GM12875 (cell line): ENCODE measurements around the gene WASL.

Experiments used
- H3K4me3 ChIP-seq: one replicate; pipeline ENCODE4 v1.5.1; 2011; ENCODE audit warnings: low read depth, low read length, control low read depth
- TF ChIP-seq, protein P1 (sequence below): IDR thresholded peaks from 2 replicates; pipeline ENCODE4 v1.5.1; 2011; ENCODE audit warnings: low read depth, mild to moderate bottlenecking, control low read depth, inconsistent platforms, low read length, moderate library complexity, borderline replicate concordance; ENCODE audit not compliant: insufficient read depth

WASL gene

DNA sequence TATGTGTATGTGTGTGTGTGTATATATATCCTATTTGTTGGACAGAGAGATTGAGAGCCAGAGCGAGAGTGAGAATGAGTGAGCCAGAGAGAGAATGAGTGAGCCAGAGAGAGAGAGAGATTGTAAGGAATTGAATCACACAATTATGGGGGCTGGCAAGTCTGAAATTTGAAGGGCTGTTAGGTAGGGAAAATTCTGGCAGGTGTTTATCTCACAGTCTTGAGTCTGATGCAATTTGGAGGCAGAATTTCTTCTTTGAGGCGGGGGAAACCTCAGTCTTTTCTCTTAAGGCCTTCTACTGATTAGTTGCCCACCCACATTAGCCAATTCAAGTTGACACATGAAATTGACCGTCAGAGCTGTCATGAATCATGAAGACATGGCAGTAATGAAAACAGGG lies 41.0 kb upstream of the WASL start:
- TF ChIP-seq, protein P1, sequence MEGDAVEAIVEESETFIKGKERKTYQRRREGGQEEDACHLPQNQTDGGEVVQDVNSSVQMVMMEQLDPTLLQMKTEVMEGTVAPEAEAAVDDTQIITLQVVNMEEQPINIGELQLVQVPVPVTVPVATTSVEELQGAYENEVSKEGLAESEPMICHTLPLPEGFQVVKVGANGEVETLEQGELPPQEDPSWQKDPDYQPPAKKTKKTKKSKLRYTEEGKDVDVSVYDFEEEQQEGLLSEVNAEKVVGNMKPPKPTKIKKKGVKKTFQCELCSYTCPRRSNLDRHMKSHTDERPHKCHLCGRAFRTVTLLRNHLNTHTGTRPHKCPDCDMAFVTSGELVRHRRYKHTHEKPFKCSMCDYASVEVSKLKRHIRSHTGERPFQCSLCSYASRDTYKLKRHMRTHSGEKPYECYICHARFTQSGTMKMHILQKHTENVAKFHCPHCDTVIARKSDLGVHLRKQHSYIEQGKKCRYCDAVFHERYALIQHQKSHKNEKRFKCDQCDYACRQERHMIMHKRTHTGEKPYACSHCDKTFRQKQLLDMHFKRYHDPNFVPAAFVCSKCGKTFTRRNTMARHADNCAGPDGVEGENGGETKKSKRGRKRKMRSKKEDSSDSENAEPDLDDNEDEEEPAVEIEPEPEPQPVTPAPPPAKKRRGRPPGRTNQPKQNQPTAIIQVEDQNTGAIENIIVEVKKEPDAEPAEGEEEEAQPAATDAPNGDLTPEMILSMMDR, result no peak
- H3K4me3 ChIP-seq, result no peak overlapping the region

DNA sequence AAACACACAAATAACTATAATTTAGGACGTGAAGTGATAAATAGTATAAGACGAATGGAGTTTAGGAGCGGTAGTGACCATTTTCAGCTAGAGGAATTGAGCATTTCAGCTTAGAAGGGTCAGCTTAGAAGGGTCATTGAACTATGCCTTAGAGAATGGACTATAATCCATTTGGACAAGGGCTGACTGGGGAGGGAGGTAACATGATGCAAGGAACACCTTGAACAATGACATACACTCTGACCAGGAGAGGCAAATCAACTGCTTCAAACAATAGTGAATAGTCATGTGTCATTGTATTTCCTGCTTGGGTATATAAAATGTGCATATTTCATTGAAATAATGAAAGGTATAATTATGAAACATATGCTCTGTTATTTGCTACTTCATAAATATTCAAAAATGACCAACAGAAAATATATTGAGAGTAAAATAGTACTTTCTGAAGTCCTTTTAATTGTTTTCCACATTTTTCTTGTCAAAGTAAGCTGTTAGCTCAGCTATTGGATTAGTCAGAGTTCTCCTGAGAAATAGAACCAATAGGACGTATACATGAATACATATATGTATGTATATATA lies 40.5 kb upstream of the WASL start:
- no peak overlapping the region for H3K4me3 ChIP-seq
- TF ChIP-seq, protein P1, result no peak

DNA sequence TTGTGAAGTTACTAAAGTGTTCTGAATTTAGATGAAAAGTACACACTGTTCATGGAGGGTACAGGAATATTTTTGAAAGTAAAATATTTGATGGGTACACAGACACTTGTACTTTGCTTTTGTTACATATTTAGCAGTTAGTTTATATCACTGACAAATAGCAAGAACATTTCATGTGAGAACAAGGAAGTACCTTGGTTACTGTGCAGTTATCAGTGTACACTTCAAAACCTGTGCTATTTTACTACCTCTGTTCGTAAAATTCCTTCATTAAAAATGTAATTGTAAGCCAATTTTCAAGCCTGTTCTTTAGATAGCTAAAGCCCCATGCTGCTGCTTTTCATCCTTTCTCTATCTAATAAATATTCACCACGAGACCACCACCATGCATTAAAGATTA lies 39.8 kb upstream of the WASL start:
- TF ChIP-seq, protein P1, result no peak
- H3K4me3 ChIP-seq, result no peak overlapping the region

- no peak overlapping the region for H3K4me3 ChIP-seq
- TF ChIP-seq, protein P1, result no peak
These were observed 38.6 kb upstream of the WASL start for GRCh38 chr7:123787220-123788007.

- no peak overlapping the region for H3K4me3 ChIP-seq
- TF ChIP-seq, protein P1, result no peak
These were observed 35.5 kb upstream of the WASL start for GRCh38 chr7:123784263-123784662.

DNA sequence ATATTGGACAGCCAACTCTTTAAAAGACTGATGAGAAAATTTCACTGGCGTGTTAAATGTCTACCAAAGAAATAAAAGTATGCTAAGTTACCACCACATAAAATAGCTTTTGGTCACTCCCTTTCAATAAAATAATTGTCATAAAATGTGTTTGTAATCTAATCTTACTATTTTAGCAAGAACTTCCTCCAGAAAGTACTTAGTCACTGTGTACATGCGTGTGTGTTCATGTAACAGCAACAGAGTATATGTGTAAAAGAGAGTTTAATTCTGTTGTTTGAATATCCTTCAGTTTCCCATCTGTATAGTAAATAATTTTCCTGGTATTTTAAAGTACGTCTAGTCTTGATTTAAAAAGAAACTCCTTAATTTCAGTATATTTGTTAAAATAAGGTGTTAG lies 35.0 kb upstream of the WASL start:
- no peak overlapping the region for H3K4me3 ChIP-seq
- TF ChIP-seq, protein P1, result no peak
